ENCODE measurements around the gene GDF15. TPM values are rescaled to one million over a fixed set of nuclear protein-coding genes. Genes with fewer than 3 reads are reported as not detected.
A peak's percentile ranks its signal among the peaks of the same experiment; 100 is the strongest.

The GDF15 gene
- total RNA-seq, 2 experiments from 2014 or later, result not detected

DNA sequence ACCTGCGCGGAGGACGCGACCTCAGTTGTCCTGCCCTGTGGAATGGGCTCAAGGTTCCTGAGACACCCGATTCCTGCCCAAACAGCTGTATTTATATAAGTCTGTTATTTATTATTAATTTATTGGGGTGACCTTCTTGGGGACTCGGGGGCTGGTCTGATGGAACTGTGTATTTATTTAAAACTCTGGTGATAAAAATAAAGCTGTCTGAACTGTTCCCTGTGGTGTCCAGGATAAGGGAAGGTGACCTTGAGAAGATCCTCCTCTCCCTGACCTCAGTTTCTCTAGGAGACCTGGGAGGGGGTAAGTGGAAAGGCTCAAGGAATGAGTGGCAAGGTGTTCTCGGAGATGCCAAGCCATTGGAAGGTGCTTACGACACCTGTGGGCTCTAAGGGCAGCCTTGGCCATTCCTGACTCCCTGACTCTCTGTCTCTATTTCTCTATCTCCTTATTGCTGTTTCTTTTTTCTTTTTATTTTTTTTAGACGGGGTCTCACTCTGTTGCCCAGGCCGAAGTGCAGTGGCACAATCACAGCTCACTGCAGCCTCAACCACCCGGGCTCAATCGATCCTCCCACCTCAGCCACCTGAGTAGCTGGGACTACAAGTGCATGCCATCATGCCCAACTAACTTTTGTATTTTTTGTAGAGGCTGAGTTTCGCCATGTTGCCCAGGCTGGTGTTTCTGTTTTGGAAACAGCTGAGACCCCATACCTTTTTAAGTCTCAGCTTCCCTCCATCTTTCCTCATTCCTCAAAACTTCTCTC is 3.2 kb downstream of the GDF15 start:
- peaks cover 67% of the 10 kb centered on the region for H3K27me3 Mint-ChIP-seq
- DNase-seq, result no peak
- peaks cover 15% of the 10 kb centered on the region for H3K4me1 Mint-ChIP-seq
- H3K9me3 Mint-ChIP-seq, result no peaks in the 10 kb centered on the region
- ChIA-PET POLR2A (interaction anchor here (0.6 to 0.7 kb wide), 2 partner anchors 27 to 109 kb away, joined by 3 to 6 read pairs; no protein-coding TSS in a partner anchor), CTCF (interaction anchor here (0.5 to 3.7 kb wide), 20 partner anchors 8 to 451 kb away, joined by 3 to 28 read pairs (median 4); partner anchors contain the start of genes LRRC25, LSM4 and SSBP4)
- peak overlapping the region; percentile 34 for H3K4me3 Mint-ChIP-seq
- no peak overlapping the region for H3K27ac Mint-ChIP-seq
- H3K36me3 Mint-ChIP-seq (ENCODE audit: low read depth), result no peaks in the 10 kb centered on the region

DNA sequence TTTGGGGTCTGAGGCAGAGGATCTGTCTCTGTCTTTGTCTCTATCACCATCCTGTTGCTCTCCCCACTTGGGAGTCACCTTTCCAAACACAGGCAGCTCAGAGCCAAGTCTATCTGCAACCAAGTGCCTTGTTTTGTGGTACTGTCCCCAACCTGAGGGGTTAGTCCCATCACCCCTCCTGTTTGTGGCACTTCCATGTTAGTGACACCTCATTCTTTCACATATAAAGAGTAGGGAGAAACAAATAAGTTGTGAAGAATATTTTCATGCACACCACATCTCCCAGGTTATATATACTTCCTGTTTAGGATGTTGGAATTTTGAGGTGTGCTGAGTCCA is 3.7 kb downstream of the GDF15 start:
- Mint-ChIP-seq H3K4me3 (no peak overlapping the region), H3K4me1 (peaks cover 15% of the 10 kb centered on the region), H3K27me3 (peaks cover 63% of the 10 kb centered on the region), H3K27ac (no peak overlapping the region), H3K9me3 (no peaks in the 10 kb centered on the region), H3K36me3 (ENCODE audit: low read depth) (no peaks in the 10 kb centered on the region)
- no peak for DNase-seq
- POLR2A ChIA-PET, result interaction anchor here (0.7 kb wide), 1 partner anchor 110 kb away, joined by 3 read pairs; no protein-coding TSS in a partner anchor
- CTCF ChIA-PET, result interaction anchor here (1.0 to 3.7 kb wide), 9 partner anchors 17 to 173 kb away, joined by 3 to 28 read pairs (median 7); partner anchors contain the start of gene SSBP4

DNA sequence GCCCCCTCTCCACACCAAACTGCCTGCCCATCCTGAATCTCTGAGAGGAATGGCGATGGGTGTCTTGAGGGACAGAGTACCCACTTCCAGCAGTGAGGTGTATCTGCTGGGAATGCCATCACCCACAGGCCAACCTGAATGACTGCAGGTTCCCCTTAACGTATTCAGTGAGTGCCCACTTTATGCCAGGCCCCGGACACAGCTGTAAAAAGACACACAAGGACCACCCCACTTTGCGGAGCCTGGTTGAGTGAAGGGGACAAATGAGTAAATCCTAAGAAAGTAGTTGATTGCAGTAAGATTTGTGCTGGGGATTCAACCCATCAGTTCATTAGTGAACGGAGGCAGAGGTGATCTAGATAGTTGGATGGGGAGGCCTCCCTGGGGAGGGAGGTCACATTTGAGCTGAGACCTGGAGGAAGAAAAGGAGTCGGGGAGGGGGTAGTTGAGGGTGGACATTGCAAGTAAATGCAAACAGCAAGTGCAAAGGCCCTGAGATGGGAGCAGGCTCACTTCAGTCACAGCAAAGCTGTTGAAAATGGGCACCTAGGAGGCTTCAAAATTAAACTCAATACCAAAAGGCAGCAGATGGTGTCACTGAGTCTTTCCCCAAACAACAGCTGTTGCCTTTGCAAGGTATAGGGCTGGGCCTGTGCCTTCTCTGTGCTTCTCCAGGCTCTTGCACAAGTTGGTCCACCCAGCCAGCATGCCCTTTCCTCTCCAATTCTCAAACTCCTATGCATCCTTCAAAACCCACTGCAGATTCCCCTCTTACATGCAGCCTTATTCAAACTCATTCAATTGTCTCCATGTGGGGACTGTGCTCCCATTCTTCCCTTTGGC is 4.3 kb downstream of the GDF15 start:
- Mint-ChIP-seq H3K9me3 (no peaks in the 10 kb centered on the region), H3K27ac (no peak overlapping the region), H3K4me3 (no peak overlapping the region), H3K27me3 (peaks cover 60% of the 10 kb centered on the region), H3K4me1 (peaks cover 15% of the 10 kb centered on the region), H3K36me3 (ENCODE audit: low read depth) (no peaks in the 10 kb centered on the region)
- no peak for DNase-seq
- ChIA-PET POLR2A (no interaction called here), CTCF (interaction anchor here (0.8 to 3.7 kb wide), 6 partner anchors 12 to 157 kb away, joined by 3 to 28 read pairs (median 4); partner anchors contain the start of gene SSBP4)

DNA sequence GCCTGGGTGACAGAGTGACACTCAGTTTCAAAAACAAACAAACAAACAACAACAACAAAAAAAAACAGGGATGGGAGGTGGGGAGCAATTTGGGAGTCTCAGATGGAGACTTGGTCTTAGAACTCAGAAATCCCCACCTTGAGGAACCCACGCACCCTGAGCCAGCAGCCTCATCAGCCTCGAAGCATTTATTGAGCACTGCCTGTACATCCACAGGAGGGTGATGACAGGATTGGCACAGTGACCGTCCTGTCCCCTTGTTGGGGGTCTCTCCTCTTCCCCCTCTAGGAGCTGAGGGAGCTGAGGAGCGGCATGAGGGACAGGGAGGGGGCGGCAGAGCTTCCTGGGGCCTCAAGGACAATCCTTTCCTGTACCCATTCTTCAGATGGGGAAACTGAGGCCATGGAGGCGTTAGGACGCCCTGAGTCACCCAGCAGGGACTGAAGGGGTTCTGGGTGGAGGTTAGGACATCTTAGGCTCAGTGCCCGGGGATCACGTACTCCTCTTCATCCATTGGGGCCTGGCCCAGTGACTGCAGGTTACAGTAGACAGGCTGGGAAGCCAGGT is 5.6 kb downstream of the GDF15 start:
- Mint-ChIP-seq H3K27me3 (peaks cover 49% of the 10 kb centered on the region), H3K27ac (no peak overlapping the region)

GRCh38 chr19:18392417-18392816 is 6.5 kb downstream of the GDF15 start:
- no peak overlapping the region for H3K4me3 Mint-ChIP-seq
- H3K9me3 Mint-ChIP-seq, result no peaks in the 10 kb centered on the region
- ChIA-PET POLR2A (no interaction called here), CTCF (interaction anchor here (0.6 kb wide), 1 partner anchor 121 kb away, joined by 4 read pairs; no protein-coding TSS in a partner anchor)
- no peaks in the 10 kb centered on the region for H3K36me3 Mint-ChIP-seq (ENCODE audit: low read depth)
- no peak overlapping the region for H3K27ac Mint-ChIP-seq
- peaks cover 44% of the 10 kb centered on the region for H3K27me3 Mint-ChIP-seq
- DNase-seq, result no peak
- peaks cover 15% of the 10 kb centered on the region for H3K4me1 Mint-ChIP-seq

More for the DNA sequence above, 5.6 kb downstream of the GDF15 start:
- Mint-ChIP-seq H3K4me1 (peaks cover 15% of the 10 kb centered on the region), H3K36me3 (ENCODE audit: low read depth) (no peaks in the 10 kb centered on the region), H3K9me3 (no peaks in the 10 kb centered on the region), H3K4me3 (no peak overlapping the region)
- DNase-seq, result no peak
- ChIA-PET POLR2A (no interaction called here), CTCF (interaction anchor here (0.6 to 1.0 kb wide), 2 partner anchors 28 to 1662 kb away, joined by 3 read pairs; partner anchors contain the start of gene SSBP4)

DNA sequence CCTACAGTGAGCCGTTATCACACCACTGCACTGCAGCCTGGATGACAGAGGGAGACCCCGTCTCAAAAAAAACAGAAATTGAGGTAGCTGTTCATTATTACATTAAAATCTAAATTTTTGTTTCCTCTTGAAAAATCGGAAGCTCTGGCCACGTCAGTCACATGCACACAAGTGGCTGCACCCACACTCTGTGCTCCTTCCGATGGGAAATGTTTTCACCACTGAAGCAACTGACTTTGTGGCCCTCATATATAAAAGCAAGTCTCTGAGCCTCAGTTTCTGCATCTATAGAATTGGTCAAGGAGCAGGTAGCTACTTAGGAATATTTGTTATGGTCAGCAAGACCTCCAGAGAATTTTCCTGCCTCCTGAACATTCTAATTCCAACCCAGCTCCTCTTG is 7.0 kb downstream of the GDF15 start:
- ChIA-PET POLR2A (no interaction called here), CTCF (interaction anchor here (0.6 to 1.8 kb wide), 2 partner anchors 27 to 121 kb away, joined by 4 read pairs; partner anchors contain the start of gene SSBP4)
- DNase-seq, result no peak

DNA sequence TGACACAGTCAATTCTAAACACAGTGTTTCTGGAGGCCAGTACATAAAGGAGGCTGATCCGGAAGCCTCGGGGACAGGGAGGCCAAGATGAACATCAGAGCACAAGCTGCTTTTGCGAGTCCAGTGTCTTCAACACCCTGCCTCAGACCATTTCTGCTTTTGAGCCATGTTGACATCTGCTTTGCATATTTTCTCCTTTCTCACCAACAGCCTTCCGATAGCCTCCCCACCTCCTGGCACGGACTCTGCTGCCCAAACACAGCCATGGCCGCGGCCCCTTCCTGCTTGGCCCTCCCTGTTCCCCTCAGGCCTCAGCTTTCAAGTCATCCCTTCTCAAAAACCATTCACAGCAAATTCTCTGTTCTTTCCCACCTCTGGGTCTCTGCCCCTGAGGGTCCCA is 7.9 kb downstream of the GDF15 start:
- no peak overlapping the region for H3K4me3 Mint-ChIP-seq
- H3K9me3 Mint-ChIP-seq, result no peaks in the 10 kb centered on the region
- H3K4me1 Mint-ChIP-seq, result peaks cover 6% of the 10 kb centered on the region
- POLR2A ChIA-PET, result no interaction called here
- H3K27me3 Mint-ChIP-seq, result peaks cover 43% of the 10 kb centered on the region
- H3K36me3 Mint-ChIP-seq (ENCODE audit: low read depth), result no peaks in the 10 kb centered on the region
- no peak overlapping the region for H3K27ac Mint-ChIP-seq
- DNase-seq, result no peak
- CTCF ChIA-PET, result interaction anchor here (1.8 kb wide), 1 partner anchor 26 kb away, joined by 4 read pairs; the partner anchor contains the start of gene SSBP4

More for the DNA sequence above, 7.0 kb downstream of the GDF15 start:
- no peak overlapping the region for H3K4me3 Mint-ChIP-seq
- H3K4me1 Mint-ChIP-seq, result peaks cover 15% of the 10 kb centered on the region
- peaks cover 44% of the 10 kb centered on the region for H3K27me3 Mint-ChIP-seq
- H3K27ac Mint-ChIP-seq, result no peak overlapping the region
- H3K9me3 Mint-ChIP-seq, result no peaks in the 10 kb centered on the region
- no peaks in the 10 kb centered on the region for H3K36me3 Mint-ChIP-seq (ENCODE audit: low read depth)

DNA sequence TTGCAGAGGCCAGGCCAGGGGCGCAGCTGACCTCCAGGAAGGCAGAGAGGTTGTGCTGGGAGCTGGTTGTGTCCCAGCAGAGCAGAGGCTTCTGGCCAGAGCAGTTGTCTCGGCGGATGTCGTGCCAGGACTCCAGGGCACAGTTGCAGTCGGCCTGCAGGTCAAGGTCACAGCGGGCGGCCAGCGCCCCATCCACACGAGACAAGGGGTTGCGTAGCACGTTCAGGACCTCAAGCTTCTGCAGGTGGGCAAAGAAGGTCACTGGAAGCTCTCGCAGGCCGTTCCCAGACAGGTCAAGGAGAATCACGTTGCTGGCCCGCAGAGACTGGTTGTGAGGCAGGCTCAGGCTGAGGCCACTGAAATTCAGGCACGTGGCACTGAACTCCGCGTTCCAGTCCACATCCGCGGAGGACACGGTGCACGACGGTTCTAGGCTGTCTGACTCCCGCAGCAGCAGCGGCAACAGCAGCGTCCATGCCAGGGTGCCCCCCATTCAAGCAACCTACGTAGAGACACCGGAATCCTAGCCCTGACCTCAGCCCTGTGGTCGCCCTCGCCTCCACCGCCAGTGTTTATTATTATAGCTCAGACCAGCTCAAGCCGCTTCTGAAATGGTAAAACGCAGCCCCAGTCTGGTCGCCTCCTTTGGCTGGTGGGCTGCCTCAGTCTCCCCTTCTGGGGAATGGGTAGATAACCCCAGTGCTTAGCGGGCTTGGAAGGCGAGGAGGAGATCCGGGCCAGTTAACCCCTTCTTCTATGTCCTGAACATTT is 10.7 kb downstream of the GDF15 start:
- Mint-ChIP-seq H3K27me3 (peaks cover 22% of the 10 kb centered on the region), H3K36me3 (ENCODE audit: low read depth) (no peaks in the 10 kb centered on the region), H3K4me1 (peaks cover 15% of the 10 kb centered on the region), H3K4me3 (no peak overlapping the region), H3K9me3 (no peaks in the 10 kb centered on the region), H3K27ac (no peak overlapping the region)
- ChIA-PET CTCF (interaction anchor here (0.5 to 2.2 kb wide), 2 partner anchors 8 to 505 kb away, joined by 4 to 7 read pairs; no protein-coding TSS in a partner anchor), POLR2A (no interaction called here)
- DNase-seq, result no peak

DNA sequence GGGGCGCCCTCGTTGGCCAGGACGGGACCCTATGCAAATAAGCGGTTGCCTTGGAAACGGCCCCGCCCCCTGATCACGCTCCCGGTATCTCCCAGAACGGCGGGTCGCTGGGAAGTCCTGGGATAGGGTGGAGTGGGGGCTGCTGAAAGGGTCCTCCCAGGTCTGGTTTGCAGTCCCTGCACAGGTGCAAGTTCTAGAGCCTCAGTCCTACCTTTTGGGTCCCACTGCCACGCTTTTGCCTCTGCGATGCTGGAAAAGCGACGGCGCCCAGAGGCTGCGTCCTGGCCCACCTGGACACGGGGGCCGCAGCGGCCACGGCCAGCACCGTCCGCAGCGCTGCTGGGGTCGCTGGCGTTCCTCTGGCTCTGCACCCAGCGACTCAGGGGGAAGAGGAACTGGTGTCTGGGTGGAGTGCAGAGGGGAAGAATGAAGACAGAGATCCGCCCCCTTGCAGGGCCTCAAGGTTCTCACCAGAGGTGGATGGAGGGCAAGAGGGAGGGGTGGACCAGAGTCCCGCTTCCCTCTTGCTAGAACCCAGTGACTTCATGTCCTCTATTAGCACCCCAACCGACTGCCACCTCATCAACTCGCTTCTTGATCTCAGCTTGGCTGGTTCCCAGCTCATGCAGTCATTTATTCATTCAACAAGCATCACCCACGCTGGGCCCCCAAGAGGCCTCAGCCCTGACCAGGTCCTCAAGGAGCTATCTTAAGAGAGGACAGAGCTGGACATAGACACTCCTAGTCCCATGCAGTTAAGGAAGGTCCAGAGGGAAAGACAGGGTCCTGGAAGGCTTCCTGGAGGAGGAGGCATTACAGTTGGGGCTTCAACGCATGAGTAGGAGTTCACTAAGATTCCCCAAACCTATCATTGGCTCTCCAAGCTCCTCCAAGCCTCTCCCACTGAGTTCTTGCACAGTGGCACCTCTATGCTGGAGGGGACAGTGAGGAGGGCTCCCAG is 11.6 kb downstream of the GDF15 start, which contains the start of gene LRRC25:
Gene LRRC25 (minus strand): TSS at position 381 of the 961 bp plus-strand sequence. CDS start 659 bp downstream, outside the sequence.
- no peaks in the 10 kb centered on the region for H3K9me3 Mint-ChIP-seq
- DNase-seq, result no peak
- H3K4me1 Mint-ChIP-seq, result peaks cover 16% of the 10 kb centered on the region
- H3K36me3 Mint-ChIP-seq (ENCODE audit: low read depth), result no peaks in the 10 kb centered on the region
- ChIA-PET POLR2A (no interaction called here), CTCF (interaction anchor here (2.2 kb wide), 1 partner anchor 9 kb away, joined by 7 read pairs; no protein-coding TSS in a partner anchor)
- H3K27me3 Mint-ChIP-seq, result peaks cover 18% of the 10 kb centered on the region
- H3K27ac Mint-ChIP-seq, result no peak within 1 kb of the TSS
- no peak within 1 kb of the TSS for H3K4me3 Mint-ChIP-seq

DNA sequence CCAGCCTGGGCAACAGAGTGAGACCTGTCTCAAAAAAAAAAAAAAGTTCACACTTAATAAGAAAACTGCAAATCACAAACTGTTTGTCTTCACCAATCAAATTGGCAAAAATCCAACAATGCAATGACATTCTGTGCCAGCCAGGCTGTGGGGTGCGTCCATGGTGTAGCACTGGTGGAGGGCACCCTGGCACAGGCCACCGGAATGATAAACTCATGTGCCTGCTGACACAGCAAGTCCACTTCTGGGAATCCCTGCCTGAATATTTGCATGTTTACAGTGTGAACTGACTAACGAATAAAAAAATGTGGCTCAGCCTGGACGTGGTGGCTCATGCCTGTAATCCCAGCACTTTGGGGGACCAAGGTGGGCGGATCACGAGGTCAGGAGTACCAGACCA is 13.1 kb downstream of the GDF15 start:
- Mint-ChIP-seq H3K27me3 (peaks cover 15% of the 10 kb centered on the region), H3K9me3 (no peaks in the 10 kb centered on the region), H3K4me1 (peaks cover 16% of the 10 kb centered on the region), H3K27ac (no peak overlapping the region), H3K36me3 (ENCODE audit: low read depth) (no peaks in the 10 kb centered on the region), H3K4me3 (no peak overlapping the region)
- CTCF ChIA-PET, result interaction anchor here (0.7 to 2.0 kb wide), 3 partner anchors 12 to 510 kb away, joined by 3 to 9 read pairs (median 3); no protein-coding TSS in a partner anchor
- POLR2A ChIA-PET, result no interaction called here
- DNase-seq, result no peak

GRCh38 chr19:18401580-18402112 is 15.7 kb downstream of the GDF15 start:
- H3K27me3 Mint-ChIP-seq, result peaks cover 14% of the 10 kb centered on the region
- peak overlapping the region; percentile 7 for H3K27ac Mint-ChIP-seq
- no peak for DNase-seq
- CTCF ChIA-PET, result interaction anchor here (0.6 to 1.3 kb wide), 2 partner anchors 11 to 17 kb away, joined by 3 read pairs; partner anchors contain the start of gene SSBP4
- POLR2A ChIA-PET, result no interaction called here
- H3K36me3 Mint-ChIP-seq (ENCODE audit: low read depth), result no peaks in the 10 kb centered on the region
- H3K4me3 Mint-ChIP-seq, result no peak overlapping the region
- peaks cover 16% of the 10 kb centered on the region for H3K4me1 Mint-ChIP-seq
- H3K9me3 Mint-ChIP-seq, result no peaks in the 10 kb centered on the region

Measured in activated CD4-positive, alpha-beta T cell treated with anti-CD3 and anti-CD28 coated beads, Interleukin-2, amount 10 ng/mL, durations not matched to agents 7 days and 5 days (primary cell).